Endometrial microvascular endothelial cells (primary cell): Measurements from ENCODE around the gene GOLGA6L10. TPM values are rescaled to one million over a fixed set of nuclear protein-coding genes. Genes with fewer than 3 reads are reported as not detected.
"Not testable (repeated sequence)": the region's sequence is repeated elsewhere in the genome, so short reads cannot be mapped to it uniquely, and the experiment has no call there.

Experiments used
- in situ Hi-C: cut with HindIII; loops from 2 replicates; pipeline ENCODE4 v1.10.0; 2017; ENCODE audit warnings: low sequenced_read_pairs, low pct_unique_long_range_greater_than_20kb; ENCODE audit errors: inconsistent ontology term
- total RNA-seq: library from RNA; depleted of rRNA; stranded (reverse); fragments of >200 nt; gene quantifications from one replicate; pipeline ENCODE4 v1.2.3, GENCODE V29; 2015; ENCODE audit errors: inconsistent ontology term

GOLGA6L10 gene
- total RNA-seq, 1 donor from 2014 or later: 0.28 TPM

- in situ Hi-C loops: no loop called here
Observed at GRCh38 chr15:82306791-82307713, 42.2 kb downstream of the GOLGA6L10 start.

GRCh38 chr15:82305621-82306048, 43.6 kb downstream of the GOLGA6L10 start:
- in situ Hi-C loops: no loop called here

- in situ Hi-C loops: no loop called here
Observed at GRCh38 chr15:82304778-82305090, 44.5 kb downstream of the GOLGA6L10 start.

GRCh38 chr15:82303956-82304777, 45.1 kb downstream of the GOLGA6L10 start:
- in situ Hi-C loops: no loop called here

GRCh38 chr15:82301296-82302016, 47.8 kb downstream of the GOLGA6L10 start:
- in situ Hi-C loops: no loop called here

- in situ Hi-C loops: no loop called here
Observed at GRCh38 chr15:82300883-82301282, 48.4 kb downstream of the GOLGA6L10 start.

GRCh38 chr15:82300326-82300725, 48.9 kb downstream of the GOLGA6L10 start:
- in situ Hi-C loops: not testable (repeated sequence)

GRCh38 chr15:82299511-82299914, 49.8 kb downstream of the GOLGA6L10 start:
- in situ Hi-C loops: not testable (repeated sequence)

GRCh38 chr15:82298520-82298919, 50.8 kb downstream of the GOLGA6L10 start:
- in situ Hi-C loops: no loop called here

- in situ Hi-C loops: no loop called here
Observed at GRCh38 chr15:82298032-82298431, 51.2 kb downstream of the GOLGA6L10 start.

GRCh38 chr15:82297546-82297945, 51.7 kb downstream of the GOLGA6L10 start:
- in situ Hi-C loops: no loop called here

GRCh38 chr15:82294061-82294690, 55.1 kb downstream of the GOLGA6L10 start:
- in situ Hi-C loops: no loop called here

- in situ Hi-C loops: no loop called here
Observed at GRCh38 chr15:82292271-82292670, 57.0 kb downstream of the GOLGA6L10 start.

Other genes with a start within 250 kb of the GOLGA6L10 start
- 23.0 TPM for gene EFL1, start 86.7 kb downstream of the GOLGA6L10 start, total RNA-seq
- gene SAXO2, start 86.7 kb downstream of the GOLGA6L10 start, total RNA-seq: 0.37 TPM
- gene GOLGA6L9, start 80.3 kb upstream of the GOLGA6L10 start, total RNA-seq: 0.74 TPM
- gene RPS17, start 191.0 kb upstream of the GOLGA6L10 start, total RNA-seq: 1,693 TPM